ENCODE data around the gene CC2D1A. TPM values are rescaled to one million over a fixed set of nuclear protein-coding genes. Genes with fewer than 3 reads are reported as not detected.

The CC2D1A gene
- polyA plus RNA-seq, 1 of the 3 experiments (the other 2 are of a cell fraction), result 24.2 TPM

DNA sequence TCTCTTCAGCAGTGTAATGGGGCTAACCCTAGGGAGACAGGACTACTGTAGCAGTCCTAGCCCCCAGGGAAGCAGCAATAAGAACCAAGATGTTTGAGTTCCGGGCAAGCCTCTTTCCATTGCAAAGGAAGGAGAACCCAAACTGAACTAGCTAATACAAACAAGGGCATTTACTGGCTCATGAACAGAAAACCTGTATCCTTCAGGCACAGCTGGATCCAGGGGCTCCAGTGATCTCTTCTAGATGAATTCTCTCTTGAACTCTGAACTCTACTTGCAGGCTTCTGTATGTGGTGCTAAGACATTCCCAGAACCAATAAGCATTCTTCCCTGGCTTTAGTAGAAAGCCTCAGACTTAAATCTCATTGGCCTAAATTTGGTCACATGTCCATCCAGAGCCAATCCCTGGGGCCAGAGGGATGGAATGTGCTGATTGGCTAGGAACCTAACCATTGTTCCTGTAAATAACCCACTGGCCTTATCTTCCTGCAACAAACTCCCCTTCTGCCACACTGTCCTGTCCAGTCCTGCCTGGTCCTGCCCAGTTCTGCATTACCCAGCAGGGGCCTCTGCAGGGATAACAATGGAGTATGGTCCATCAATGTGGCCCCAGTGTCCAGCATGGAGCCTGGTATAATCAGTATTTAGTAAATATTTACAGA is 36.2 kb downstream of the CC2D1A start:
- Histone ChIP-seq H3K9me3 (no peaks in the 10 kb centered on the region), H3K27me3 (ENCODE audit: insufficient read depth) (no peaks in the 10 kb centered on the region), H3K27ac (ENCODE audit: low read depth in 2 of 2, low read length in 1 of 2) (no peak overlapping the region), H3K9me2 (no peaks in the 10 kb centered on the region), H4K20me1 (ENCODE audit: insufficient read depth) (no peaks in the 10 kb centered on the region), H3K9ac (no peak overlapping the region), H3F3A (replicated peaks; ENCODE audit: insufficient read depth) (no peaks in the 10 kb centered on the region), H3K36me3 (replicated peaks in 1 of 2; ENCODE audit: control insufficient read depth in 1 of 2, insufficient read depth in 2 of 2, low read length in 1 of 2) (no peaks in the 10 kb centered on the region), H3K4me1 (ENCODE audit: control insufficient read depth in 1 of 2, insufficient read depth in 2 of 2, low read depth in 1 of 2, low read length in 1 of 2) (peaks cover 0 to 15% of the 10 kb centered on the region in 2 experiments; a peak in 1 of 4 replicates), H2AFZ (ENCODE audit: low read depth) (no peak overlapping the region), H3K79me2 (ENCODE audit: insufficient read depth) (no peaks in the 10 kb centered on the region), H3K4me3 (ENCODE audit: low read depth in 2 of 2, low read length in 1 of 2) (no peak overlapping the region), H3K4me2 (no peak overlapping the region)
- no peak for DNase-seq
- ChIA-PET POLR2A (no interaction called here), CTCF (interaction anchor here (0.6 to 1.3 kb wide), 3 partner anchors 18 to 90 kb away, joined by 3 read pairs; partner anchors contain the start of gene IL27RA)
- WGBS (ENCODE audit: low lambda C conversion rate), result 100% methylated on average over 1 of the region's 1 CpG
- TF ChIP-seq, protein P1, sequence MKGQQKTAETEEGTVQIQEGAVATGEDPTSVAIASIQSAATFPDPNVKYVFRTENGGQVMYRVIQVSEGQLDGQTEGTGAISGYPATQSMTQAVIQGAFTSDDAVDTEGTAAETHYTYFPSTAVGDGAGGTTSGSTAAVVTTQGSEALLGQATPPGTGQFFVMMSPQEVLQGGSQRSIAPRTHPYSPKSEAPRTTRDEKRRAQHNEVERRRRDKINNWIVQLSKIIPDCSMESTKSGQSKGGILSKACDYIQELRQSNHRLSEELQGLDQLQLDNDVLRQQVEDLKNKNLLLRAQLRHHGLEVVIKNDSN (IDR thresholded peaks at IDR 0.05; ENCODE audit: borderline replicate concordance, low read depth), result peak; percentile 61; the same call in 1 of the 2 replicates
- TF ChIP-seq YY1 (IDR thresholded peaks at IDR 0.05; ENCODE audit: low read depth), result no peak

DNA sequence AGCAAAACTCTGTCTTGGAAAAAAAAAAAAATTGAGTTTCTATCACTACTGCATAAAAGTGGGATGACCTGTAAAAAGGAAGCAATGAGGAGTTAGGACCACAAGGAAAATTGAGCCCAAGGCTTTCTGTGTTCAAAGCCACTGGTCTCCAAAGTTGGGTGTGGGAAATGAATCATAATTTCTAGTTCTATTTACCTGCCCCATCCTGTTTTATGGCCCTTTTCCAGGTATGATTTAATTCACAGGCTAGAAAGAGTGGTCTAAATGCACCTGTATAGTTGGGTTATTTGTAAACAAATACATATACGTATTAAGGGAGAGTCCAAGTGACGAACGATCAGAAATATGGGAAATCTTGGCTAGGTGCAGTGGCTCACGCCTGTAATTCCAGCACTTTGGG is 40.4 kb downstream of the CC2D1A start:
- no peak for TF ChIP-seq REST (IDR thresholded peaks at IDR 0.05; ENCODE audit: low read depth, low read length)
- H3K4me1 ChIP-seq (ENCODE audit: control insufficient read depth in 1 of 2, insufficient read depth in 2 of 2, low read depth in 1 of 2, low read length in 1 of 2), result no peaks in the 10 kb centered on the region; a peak in 1 of 4 replicates
- no peak overlapping the region for H3K4me3 ChIP-seq (ENCODE audit: low read depth in 2 of 2, low read length in 1 of 2)
- no peaks in the 10 kb centered on the region for H3K9me2 ChIP-seq
- H3K36me3 ChIP-seq (replicated peaks in 1 of 2; ENCODE audit: control insufficient read depth in 1 of 2, insufficient read depth in 2 of 2, low read length in 1 of 2), result no peaks in the 10 kb centered on the region
- no peak for DNase-seq
- no peak overlapping the region for H3K27ac ChIP-seq (ENCODE audit: low read depth in 2 of 2, low read length in 1 of 2)
- H3K4me2 ChIP-seq, result no peak overlapping the region
- no peaks in the 10 kb centered on the region for H3K79me2 ChIP-seq (ENCODE audit: insufficient read depth)
- no peak overlapping the region for H2AFZ ChIP-seq (ENCODE audit: low read depth)
- no peaks in the 10 kb centered on the region for H3F3A ChIP-seq (replicated peaks; ENCODE audit: insufficient read depth)
- H4K20me1 ChIP-seq (ENCODE audit: insufficient read depth), result no peaks in the 10 kb centered on the region
- no peaks in the 10 kb centered on the region for H3K9me3 ChIP-seq
- CTCF ChIA-PET, result no interaction called here
- no peak overlapping the region for H3K9ac ChIP-seq
- 82% methylated on average over 4 of the region's 4 CpGs for WGBS (ENCODE audit: low lambda C conversion rate)
- H3K27me3 ChIP-seq (ENCODE audit: insufficient read depth), result no peaks in the 10 kb centered on the region
- POLR2A ChIA-PET, result no interaction called here

GRCh38 chr19:13951043-13951442 is 45.0 kb downstream of the CC2D1A start:
- DNase-seq, result no peak
- Histone ChIP-seq H3K27ac (ENCODE audit: low read depth in 2 of 2, low read length in 1 of 2) (no peak overlapping the region), H3K79me2 (ENCODE audit: insufficient read depth) (peaks cover 31% of the 10 kb centered on the region), H3F3A (replicated peaks; ENCODE audit: insufficient read depth) (no peaks in the 10 kb centered on the region), H4K20me1 (ENCODE audit: insufficient read depth) (peaks cover 8% of the 10 kb centered on the region; the same call in 1 of the 2 replicates), H3K36me3 (replicated peaks in 1 of 2; ENCODE audit: control insufficient read depth in 1 of 2, insufficient read depth in 2 of 2, low read length in 1 of 2) (peaks cover 9 to 12% of the 10 kb centered on the region in 2 experiments), H3K4me2 (no peak overlapping the region), H3K9me2 (no peaks in the 10 kb centered on the region), H3K4me1 (ENCODE audit: control insufficient read depth in 1 of 2, insufficient read depth in 2 of 2, low read depth in 1 of 2, low read length in 1 of 2) (peaks cover 0 to 11% of the 10 kb centered on the region in 2 experiments; a peak in 1 of 4 replicates), H3K9ac (no peak overlapping the region), H3K9me3 (no peaks in the 10 kb centered on the region), H2AFZ (ENCODE audit: low read depth) (no peak overlapping the region; the same call in 1 of the 2 replicates), H3K27me3 (ENCODE audit: insufficient read depth) (no peaks in the 10 kb centered on the region), H3K4me3 (ENCODE audit: low read depth in 2 of 2, low read length in 1 of 2) (no peak overlapping the region)
- ChIA-PET POLR2A (interaction anchor here (1.8 to 3.5 kb wide), 2 partner anchors 13 to 106 kb away, joined by 5 to 24 read pairs; partner anchors contain the start of gene PODNL1), CTCF (interaction anchor here (1.1 to 1.4 kb wide), 2 partner anchors 23 to 121 kb away, joined by 3 to 6 read pairs; partner anchors contain the start of gene MISP3)
- WGBS (ENCODE audit: low lambda C conversion rate), result 87% methylated on average over 2 of the region's 2 CpGs
- TF ChIP-seq REST (IDR thresholded peaks at IDR 0.05; ENCODE audit: low read depth, low read length) (no peak), FOXJ3 (CRISPR knock-in tag; IDR thresholded peaks at IDR 0.05) (no peak), JUND (IDR thresholded peaks at IDR 0.05) (no peak), EP300 (IDR thresholded peaks at IDR 0.05; ENCODE audit: borderline replicate concordance in 1 of 2, low read depth in 1 of 2, low read length in 1 of 2) (no peak), YY1 (IDR thresholded peaks at IDR 0.05; ENCODE audit: low read depth) (no peak), MXI1 (IDR thresholded peaks at IDR 0.05; ENCODE audit: low read depth, low read length) (no peak), RAD21 (IDR thresholded peaks at IDR 0.05; ENCODE audit: low read length) (no peak)
- TF ChIP-seq, protein P2, sequence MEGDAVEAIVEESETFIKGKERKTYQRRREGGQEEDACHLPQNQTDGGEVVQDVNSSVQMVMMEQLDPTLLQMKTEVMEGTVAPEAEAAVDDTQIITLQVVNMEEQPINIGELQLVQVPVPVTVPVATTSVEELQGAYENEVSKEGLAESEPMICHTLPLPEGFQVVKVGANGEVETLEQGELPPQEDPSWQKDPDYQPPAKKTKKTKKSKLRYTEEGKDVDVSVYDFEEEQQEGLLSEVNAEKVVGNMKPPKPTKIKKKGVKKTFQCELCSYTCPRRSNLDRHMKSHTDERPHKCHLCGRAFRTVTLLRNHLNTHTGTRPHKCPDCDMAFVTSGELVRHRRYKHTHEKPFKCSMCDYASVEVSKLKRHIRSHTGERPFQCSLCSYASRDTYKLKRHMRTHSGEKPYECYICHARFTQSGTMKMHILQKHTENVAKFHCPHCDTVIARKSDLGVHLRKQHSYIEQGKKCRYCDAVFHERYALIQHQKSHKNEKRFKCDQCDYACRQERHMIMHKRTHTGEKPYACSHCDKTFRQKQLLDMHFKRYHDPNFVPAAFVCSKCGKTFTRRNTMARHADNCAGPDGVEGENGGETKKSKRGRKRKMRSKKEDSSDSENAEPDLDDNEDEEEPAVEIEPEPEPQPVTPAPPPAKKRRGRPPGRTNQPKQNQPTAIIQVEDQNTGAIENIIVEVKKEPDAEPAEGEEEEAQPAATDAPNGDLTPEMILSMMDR (IDR thresholded peaks at IDR 0.05), result no peak
